ENCODE results near the gene UFM1. TPM values are rescaled to one million over a fixed set of nuclear protein-coding genes. Genes with fewer than 3 reads are reported as not detected.

Gene UFM1
- total RNA-seq, 1 experiment from 2014 or later: 33.9 TPM

- Histone ChIP-seq H3K9me3 (ENCODE audit: control insufficient read depth in 1 of 2, insufficient read depth in 1 of 2, low read depth in 1 of 2, low read length in 2 of 2) (no peaks in the 10 kb centered on the region), H3K27ac (ENCODE audit: low read depth, low read length) (no peak overlapping the region), H3K79me2 (ENCODE audit: insufficient read depth, low read length) (no peaks in the 10 kb centered on the region), H4K20me1 (ENCODE audit: insufficient read depth) (no peaks in the 10 kb centered on the region), H3K27me3 (ENCODE audit: insufficient read depth, low read length) (0 out of 2 replicates have a peak, but pooled peaks cover 3% of the 10 kb centered on the region), H3K9me2 (ENCODE audit: insufficient read depth) (no peaks in the 10 kb centered on the region), H3K4me1 (ENCODE audit: control insufficient read depth in 1 of 2, insufficient read depth in 2 of 2, low read length in 2 of 2) (no peaks in the 10 kb centered on the region), H3K4me2 (ENCODE audit: low read length) (no peak overlapping the region), H3K9ac (ENCODE audit: low read length) (no peak overlapping the region), H3K4me3 (replicated peaks in 1 of 2; ENCODE audit: low read depth in 1 of 2, low read length in 2 of 2) (no peak overlapping the region), H3K36me3 (ENCODE audit: control insufficient read depth in 1 of 2, insufficient read depth in 2 of 2, low read length in 2 of 2) (no peaks in the 10 kb centered on the region), H2AFZ (ENCODE audit: low read depth, low read length, poor library complexity, severe bottlenecking) (no peak overlapping the region)
- no peak for TF ChIP-seq EZH2 (IDR thresholded peaks at IDR 0.05)
- TF ChIP-seq ELF1 (IDR thresholded peaks at IDR 0.05; ENCODE audit: borderline replicate concordance, low read depth): no peak
- no peak for TF ChIP-seq REST (IDR thresholded peaks at IDR 0.05; ENCODE audit: low read depth)
- no peak for TF ChIP-seq CBX3 (IDR thresholded peaks at IDR 0.05; ENCODE audit: low read depth)
- no peak for TF ChIP-seq RAD21 (IDR thresholded peaks at IDR 0.05; ENCODE audit: low read depth)
- TF ChIP-seq SRF (IDR thresholded peaks at IDR 0.05; ENCODE audit: low read depth): no peak
- DNase-seq (ENCODE audit: low read depth, low spot score): no peak
- ATAC-seq: no peak
- intact Hi-C loops (cut with micrococcal nuclease): no loop called here
- ChIA-PET RAD21 (ENCODE audit: low non-redundant PET in 1 of 2, low total read pairs in 2 of 2, uncharacterized antibody in 2 of 2, unreplicated experiment in 2 of 2) (no interaction called here), POLR2A (no interaction called here), CTCF (no interaction called here)
- no TSS peak for BruUV-seq (replicated peaks)
Observed at GRCh38 chr13:38386421-38386820, 36.8 kb downstream of the UFM1 start.

- no peak overlapping the region for H3K9ac ChIP-seq (ENCODE audit: low read length)
- H3K4me2 ChIP-seq (ENCODE audit: low read length): no peak overlapping the region
- DNase-seq (ENCODE audit: low read depth, low spot score): no peak
- ChIA-PET POLR2A (no interaction called here), RAD21 (ENCODE audit: low non-redundant PET in 1 of 2, low total read pairs in 2 of 2, uncharacterized antibody in 2 of 2, unreplicated experiment in 2 of 2) (no interaction called here), CTCF (no interaction called here)
- no peaks in the 10 kb centered on the region for H3K79me2 ChIP-seq (ENCODE audit: insufficient read depth, low read length)
- no peak overlapping the region for H3K4me3 ChIP-seq (replicated peaks in 1 of 2; ENCODE audit: low read depth in 1 of 2, low read length in 2 of 2)
- no peak overlapping the region for H3K27ac ChIP-seq (ENCODE audit: low read depth, low read length)
- H3K4me1 ChIP-seq (ENCODE audit: control insufficient read depth in 1 of 2, insufficient read depth in 2 of 2, low read length in 2 of 2): no peaks in the 10 kb centered on the region
- no peak overlapping the region for H2AFZ ChIP-seq (ENCODE audit: low read depth, low read length, poor library complexity, severe bottlenecking)
- H4K20me1 ChIP-seq (ENCODE audit: insufficient read depth): no peaks in the 10 kb centered on the region
- no peaks in the 10 kb centered on the region for H3K27me3 ChIP-seq (ENCODE audit: insufficient read depth, low read length)
- H3K9me3 ChIP-seq (ENCODE audit: control insufficient read depth in 1 of 2, insufficient read depth in 1 of 2, low read depth in 1 of 2, low read length in 2 of 2): no peaks in the 10 kb centered on the region
- no peak for ATAC-seq
- no TSS peak for BruUV-seq (replicated peaks)
- intact Hi-C loops (cut with micrococcal nuclease): no loop called here
- H3K36me3 ChIP-seq (ENCODE audit: control insufficient read depth in 1 of 2, insufficient read depth in 2 of 2, low read length in 2 of 2): no peaks in the 10 kb centered on the region
- no peaks in the 10 kb centered on the region for H3K9me2 ChIP-seq (ENCODE audit: insufficient read depth)
- TF ChIP-seq SIN3A (IDR thresholded peaks at IDR 0.05; ENCODE audit: low read depth): no peak
- no peak for TF ChIP-seq JUND (IDR thresholded peaks at IDR 0.05)
- TF ChIP-seq CTCF (IDR thresholded peaks at IDR 0.05 in 2 of 3, conservative IDR thresholded peaks at IDR 0.05 in 1 of 3; ENCODE audit: borderline replicate concordance in 1 of 3, insufficient read depth in 1 of 3, low read depth in 2 of 3, low read length in 2 of 3): no peak
- TF ChIP-seq SRF (IDR thresholded peaks at IDR 0.05; ENCODE audit: low read depth): no peak
- TF ChIP-seq EZH2 (IDR thresholded peaks at IDR 0.05): no peak
- no peak for TF ChIP-seq REST (IDR thresholded peaks at IDR 0.05; ENCODE audit: low read depth)
Observed at GRCh38 chr13:38391341-38391740, 41.7 kb downstream of the UFM1 start.

All from HCT116 (cell line).